ENCODE data around the gene EFHC2.

The EFHC2 gene

DNA sequence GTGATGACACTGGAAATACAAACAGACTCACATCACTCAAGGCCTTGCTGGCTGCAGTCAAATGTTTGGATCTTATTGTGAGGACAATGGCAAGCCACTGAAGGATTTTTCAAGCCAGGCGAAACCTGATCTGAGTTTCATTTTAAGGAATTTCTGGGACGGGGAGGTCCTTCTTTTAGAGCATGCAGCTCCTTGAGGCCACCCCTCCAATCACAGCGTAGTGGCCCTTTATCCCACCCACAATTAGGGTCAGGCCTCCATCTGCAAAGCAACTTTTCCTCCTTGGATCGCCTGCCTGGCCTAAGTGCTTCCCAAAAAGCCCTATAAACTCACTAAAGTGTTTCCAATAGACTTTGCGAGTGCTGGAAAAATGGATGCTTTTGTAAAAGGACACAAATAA is 115.5 kb downstream of the EFHC2 start:
- TF ChIP-seq, protein P1, sequence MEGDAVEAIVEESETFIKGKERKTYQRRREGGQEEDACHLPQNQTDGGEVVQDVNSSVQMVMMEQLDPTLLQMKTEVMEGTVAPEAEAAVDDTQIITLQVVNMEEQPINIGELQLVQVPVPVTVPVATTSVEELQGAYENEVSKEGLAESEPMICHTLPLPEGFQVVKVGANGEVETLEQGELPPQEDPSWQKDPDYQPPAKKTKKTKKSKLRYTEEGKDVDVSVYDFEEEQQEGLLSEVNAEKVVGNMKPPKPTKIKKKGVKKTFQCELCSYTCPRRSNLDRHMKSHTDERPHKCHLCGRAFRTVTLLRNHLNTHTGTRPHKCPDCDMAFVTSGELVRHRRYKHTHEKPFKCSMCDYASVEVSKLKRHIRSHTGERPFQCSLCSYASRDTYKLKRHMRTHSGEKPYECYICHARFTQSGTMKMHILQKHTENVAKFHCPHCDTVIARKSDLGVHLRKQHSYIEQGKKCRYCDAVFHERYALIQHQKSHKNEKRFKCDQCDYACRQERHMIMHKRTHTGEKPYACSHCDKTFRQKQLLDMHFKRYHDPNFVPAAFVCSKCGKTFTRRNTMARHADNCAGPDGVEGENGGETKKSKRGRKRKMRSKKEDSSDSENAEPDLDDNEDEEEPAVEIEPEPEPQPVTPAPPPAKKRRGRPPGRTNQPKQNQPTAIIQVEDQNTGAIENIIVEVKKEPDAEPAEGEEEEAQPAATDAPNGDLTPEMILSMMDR (IDR thresholded peaks at IDR 0.05; ENCODE audit: insufficient read depth, low read length, missing control alignments) = no peak
- CTCF ChIA-PET = interaction anchor here (1.5 kb wide), 1 partner anchor 15 kb away, joined by 4 read pairs; no protein-coding TSS in a partner anchor
- no peak overlapping the region for H3K4me3 ChIP-seq (ENCODE audit: low read depth, low read length)
- DNase-seq (ENCODE audit: low read depth, low spot score) = no peak
- POLR2A ChIA-PET = no interaction called here

DNA sequence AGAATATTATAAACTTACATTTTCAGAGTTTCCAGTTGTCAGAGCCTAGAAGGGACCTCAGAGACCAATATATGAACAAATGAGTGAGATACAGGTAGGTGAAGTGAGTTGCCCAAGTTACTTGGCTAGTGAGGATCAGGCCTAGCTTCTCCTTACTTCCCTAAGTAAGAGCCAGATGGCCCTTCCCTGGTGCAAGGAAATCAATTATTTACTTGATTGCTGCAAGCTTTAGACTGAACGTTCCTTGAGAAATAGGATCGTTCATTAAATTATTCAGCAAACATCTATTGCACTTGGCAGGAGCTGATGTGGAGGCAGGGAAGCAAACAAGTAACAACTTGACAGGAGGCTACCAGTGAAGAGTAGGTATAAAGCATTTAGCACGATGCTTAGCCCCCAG is 117.8 kb downstream of the EFHC2 start:
- DNase-seq (ENCODE audit: low read depth, low spot score) = no peak
- POLR2A ChIA-PET = no interaction called here
- TF ChIP-seq, protein P1 (IDR thresholded peaks at IDR 0.05; ENCODE audit: insufficient read depth, low read length, missing control alignments) = no peak
- CTCF ChIA-PET = no interaction called here
- no peak overlapping the region for H3K4me3 ChIP-seq (ENCODE audit: low read depth, low read length)

DNA sequence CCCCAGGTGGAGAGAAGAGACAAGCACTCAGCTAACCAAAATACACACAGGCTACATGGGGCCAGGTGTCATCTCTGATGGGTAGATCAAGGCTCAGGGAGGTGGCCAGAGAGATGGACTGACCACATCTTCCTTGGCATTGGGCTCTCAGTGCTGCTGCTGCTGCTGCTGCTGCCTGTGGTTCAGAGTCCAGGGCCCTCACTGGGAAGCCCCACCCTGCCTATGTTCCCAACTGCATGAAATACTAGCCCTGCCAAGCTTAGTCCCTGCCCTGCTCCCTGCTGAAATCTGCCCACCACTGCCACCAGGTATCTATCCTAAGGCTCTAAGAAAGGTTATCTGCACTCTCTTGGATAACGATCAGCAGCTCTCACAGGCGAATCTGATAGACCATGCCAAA is 118.7 kb downstream of the EFHC2 start:
- POLR2A ChIA-PET = no interaction called here
- CTCF ChIA-PET = no interaction called here
- H3K4me3 ChIP-seq (ENCODE audit: low read depth, low read length) = no peak overlapping the region
- no peak for DNase-seq (ENCODE audit: low read depth, low spot score)
- TF ChIP-seq, protein P1 (IDR thresholded peaks at IDR 0.05; ENCODE audit: insufficient read depth, low read length, missing control alignments) = no peak

DNA sequence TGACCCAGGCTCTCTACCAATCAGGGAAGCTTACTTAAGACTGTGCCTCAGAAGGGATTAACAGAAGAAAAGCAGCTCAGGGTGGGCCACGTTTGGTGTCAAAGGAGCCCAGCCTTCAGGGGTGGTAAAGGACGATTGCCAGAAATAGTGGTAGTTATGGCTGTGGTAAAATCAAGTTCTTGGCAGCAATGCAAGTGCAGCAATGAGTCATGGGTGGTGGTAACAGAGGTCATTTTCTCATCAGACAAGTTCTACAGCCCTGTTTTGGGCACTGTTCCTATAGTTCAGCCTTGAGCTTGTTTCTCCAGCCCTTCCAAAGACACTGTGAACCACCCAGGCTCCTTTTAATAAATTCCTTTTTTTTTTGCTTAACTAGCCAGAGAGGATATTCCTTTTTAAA is 120.3 kb downstream of the EFHC2 start:
- POLR2A ChIA-PET = no interaction called here
- TF ChIP-seq, protein P1 (IDR thresholded peaks at IDR 0.05; ENCODE audit: insufficient read depth, low read length, missing control alignments) = no peak

DNA sequence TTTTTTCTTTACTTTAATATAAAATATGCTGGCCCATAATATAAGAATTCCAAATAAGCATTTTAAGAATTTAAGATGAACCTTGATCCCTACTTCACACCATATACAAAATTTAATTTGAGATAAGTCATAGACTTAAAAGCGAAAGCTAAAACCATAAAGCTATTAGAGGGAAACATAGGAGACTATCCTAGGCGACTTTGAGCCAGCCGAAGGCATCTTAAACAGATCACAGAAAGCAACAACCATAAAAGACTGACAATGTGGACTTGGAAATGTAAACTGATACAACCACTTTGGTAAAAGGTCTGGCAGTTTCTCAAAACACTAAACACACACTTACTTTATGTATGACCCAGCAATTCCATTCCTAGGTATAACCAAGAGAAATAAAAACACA is 125.0 kb downstream of the EFHC2 start:
- POLR2A ChIA-PET = no interaction called here
- no peak overlapping the region for H3K4me3 ChIP-seq (ENCODE audit: low read depth, low read length)
- CTCF ChIA-PET = no interaction called here
- TF ChIP-seq, protein P1 (IDR thresholded peaks at IDR 0.05; ENCODE audit: insufficient read depth, low read length, missing control alignments) = no peak
- DNase-seq (ENCODE audit: low read depth, low spot score) = no peak

More for the DNA sequence above, 120.3 kb downstream of the EFHC2 start:
- no peak for DNase-seq (ENCODE audit: low read depth, low spot score)
- CTCF ChIA-PET = interaction anchor here (1.5 kb wide), 1 partner anchor 21 kb away, joined by 4 read pairs; no protein-coding TSS in a partner anchor
- H3K4me3 ChIP-seq (ENCODE audit: low read depth, low read length) = no peak overlapping the region

DNA sequence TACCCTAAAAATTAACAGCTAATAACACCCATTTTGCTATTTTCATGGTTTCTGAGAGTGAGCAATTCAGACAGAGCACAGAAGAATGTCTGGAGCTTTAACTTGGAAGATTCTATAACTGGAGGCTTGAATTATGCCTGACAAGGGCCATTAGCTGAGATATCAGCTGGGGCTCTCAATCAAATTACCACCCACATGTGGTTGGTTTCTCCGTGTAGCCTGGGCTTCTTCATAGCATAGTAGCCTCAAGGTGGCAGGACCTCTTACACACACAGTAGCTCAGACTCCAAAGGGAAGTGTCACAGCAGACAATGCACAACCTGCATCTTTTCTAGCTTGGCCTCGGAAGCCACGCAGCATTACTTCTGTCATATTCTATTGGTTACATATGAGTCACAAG is 127.3 kb downstream of the EFHC2 start:
- no peak for DNase-seq (ENCODE audit: low read depth, low spot score)
- ChIA-PET CTCF (no interaction called here), POLR2A (no interaction called here)
- TF ChIP-seq, protein P1 (IDR thresholded peaks at IDR 0.05; ENCODE audit: insufficient read depth, low read length, missing control alignments) = no peak
- no peak overlapping the region for H3K4me3 ChIP-seq (ENCODE audit: low read depth, low read length)
